GM19043 (cell line): ENCODE data around the gene SDCBP2.
A peak's percentile ranks its signal among the peaks of the same experiment; 100 is the strongest.

Experiments used
- ATAC-seq: cut with Tn5 transposase; IDR thresholded peaks from one replicate; pipeline ENCODE4 v1.9.1; 2021; ENCODE audit warnings: low read depth; ENCODE audit not compliant: unreplicated experiment

SDCBP2 gene

GRCh38 chr20:1328680-1329330 lies at the start of gene SDCBP2:
TSS of gene SDCBP2 (minus strand) at chr20:1329139. CDS start at chr20:1320416, 8,723 bp downstream.
- no peak for ATAC-seq

GRCh38 chr20:1378735-1379125 lies 49.8 kb upstream of the SDCBP2 start:
- no peak for ATAC-seq

DNA sequence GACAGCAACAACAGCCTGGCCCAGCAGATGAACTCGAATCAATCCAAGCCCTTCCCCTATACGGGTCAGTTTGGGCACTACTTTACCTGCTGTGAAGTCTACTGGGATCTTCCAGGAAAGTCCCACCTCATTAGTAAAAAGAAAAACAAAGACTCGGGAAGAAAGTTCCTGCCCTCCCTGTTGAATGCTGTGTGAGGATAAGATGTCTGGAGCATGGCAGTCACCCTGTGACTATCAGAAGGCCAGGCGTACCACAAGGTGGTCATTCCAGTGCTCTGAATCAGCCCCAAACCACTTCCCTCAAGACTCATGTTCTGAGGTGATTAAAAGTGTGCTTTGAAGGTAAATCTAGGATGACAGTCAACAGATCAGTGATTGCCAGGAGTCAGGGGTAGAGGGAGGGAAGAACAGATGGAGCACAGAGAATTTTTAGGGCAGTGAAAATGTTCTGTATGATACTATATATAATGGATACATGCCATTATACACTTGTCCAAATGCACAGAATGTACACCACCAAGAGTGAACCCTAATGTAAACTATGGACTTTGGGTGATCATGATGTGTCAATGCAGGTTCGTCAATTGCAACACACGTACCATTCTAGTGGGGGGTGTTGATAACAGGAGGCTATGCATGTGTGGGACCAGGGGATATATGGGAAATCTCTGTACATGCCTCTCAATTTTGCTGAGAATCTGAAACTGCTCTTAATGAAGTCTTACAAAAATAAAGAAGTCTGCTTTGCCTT lies 49.2 kb upstream of the SDCBP2 start:
- no peak for ATAC-seq

- no peak for ATAC-seq
These were observed 48.5 kb upstream of the SDCBP2 start for GRCh38 chr20:1377341-1377871.

- peak; percentile 45 for ATAC-seq
These were observed 47.7 kb upstream of the SDCBP2 start for GRCh38 chr20:1376408-1377270.

DNA sequence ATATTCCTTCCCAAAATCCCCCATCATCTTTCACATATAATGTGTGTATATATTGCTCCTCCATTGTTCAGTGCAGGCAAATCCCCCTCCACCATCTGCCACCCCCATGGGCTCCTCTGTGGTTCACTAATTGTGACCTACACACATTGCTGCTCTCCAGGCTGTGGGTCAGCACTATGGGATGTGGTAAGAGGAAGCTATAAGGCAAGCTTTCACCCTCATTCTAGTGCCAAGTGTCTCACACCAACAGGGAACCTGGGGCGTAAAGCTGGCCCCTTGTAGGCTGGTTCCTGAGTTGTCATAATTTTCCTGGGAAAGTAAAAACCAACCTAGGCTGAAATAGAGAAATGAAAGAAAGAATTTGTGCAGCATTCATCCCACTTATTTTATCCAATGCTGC lies 47.1 kb upstream of the SDCBP2 start:
- ATAC-seq: no peak

DNA sequence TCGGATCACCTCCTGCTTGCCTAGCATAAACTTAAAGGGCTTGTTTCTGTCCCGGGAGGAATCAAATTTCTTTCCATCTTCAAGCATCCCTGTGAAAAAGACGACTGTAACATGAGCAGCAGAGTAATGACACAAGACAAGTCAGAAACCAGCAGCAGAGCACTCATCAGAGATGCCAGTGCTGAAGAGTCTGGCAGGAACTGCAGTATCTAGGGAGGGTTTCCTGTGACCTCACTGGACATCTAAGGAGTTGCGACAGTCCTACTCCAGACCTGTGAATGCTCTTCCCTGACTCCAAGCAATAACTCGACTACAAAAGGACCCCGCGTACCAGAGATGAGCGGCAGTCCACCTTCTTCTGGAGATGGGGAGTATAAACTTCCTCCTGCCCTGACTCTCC lies 46.6 kb upstream of the SDCBP2 start:
- no peak for ATAC-seq

DNA sequence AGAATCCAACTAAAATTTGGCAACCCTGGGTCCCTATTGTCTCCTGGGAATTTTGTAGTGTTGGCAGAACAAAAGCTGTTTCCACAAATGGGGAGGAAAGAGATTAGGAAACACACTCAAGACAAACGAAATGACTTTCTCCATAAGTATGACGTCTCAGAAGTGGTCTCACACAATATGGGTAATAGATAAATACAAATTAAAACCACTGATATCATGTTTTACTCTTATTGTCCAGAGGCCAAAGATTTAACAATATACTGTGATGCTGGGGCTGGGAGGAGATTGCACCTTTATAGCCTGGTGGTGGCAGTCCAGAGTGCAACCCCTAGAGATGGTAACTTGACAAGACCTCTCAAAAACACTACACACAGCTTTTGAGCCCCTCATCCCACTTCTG lies 45.3 kb upstream of the SDCBP2 start:
- ATAC-seq: no peak

GRCh38 chr20:1373614-1374013 lies 44.7 kb upstream of the SDCBP2 start:
- ATAC-seq: no peak

DNA sequence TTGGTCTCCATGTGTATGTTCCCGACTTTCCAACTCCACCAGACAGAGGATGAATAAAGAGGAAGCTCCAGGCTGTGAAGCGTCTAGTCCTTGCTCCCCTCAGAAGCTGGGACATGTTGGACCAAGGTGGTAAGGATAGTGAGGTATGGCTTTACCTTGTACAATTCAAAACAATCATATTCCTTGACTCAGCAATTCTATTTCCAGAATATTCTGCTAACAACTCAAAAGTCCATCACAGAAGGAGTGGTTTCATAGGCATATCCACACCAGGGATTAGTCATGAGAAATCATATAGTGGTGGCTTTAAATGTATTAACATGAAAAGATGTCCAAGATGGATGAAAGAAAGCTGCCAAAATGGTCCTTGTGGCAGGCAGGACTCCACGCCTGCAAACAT lies 44.1 kb upstream of the SDCBP2 start:
- no peak for ATAC-seq

GRCh38 chr20:1371830-1372539 lies 43.0 kb upstream of the SDCBP2 start:
- no peak for ATAC-seq

DNA sequence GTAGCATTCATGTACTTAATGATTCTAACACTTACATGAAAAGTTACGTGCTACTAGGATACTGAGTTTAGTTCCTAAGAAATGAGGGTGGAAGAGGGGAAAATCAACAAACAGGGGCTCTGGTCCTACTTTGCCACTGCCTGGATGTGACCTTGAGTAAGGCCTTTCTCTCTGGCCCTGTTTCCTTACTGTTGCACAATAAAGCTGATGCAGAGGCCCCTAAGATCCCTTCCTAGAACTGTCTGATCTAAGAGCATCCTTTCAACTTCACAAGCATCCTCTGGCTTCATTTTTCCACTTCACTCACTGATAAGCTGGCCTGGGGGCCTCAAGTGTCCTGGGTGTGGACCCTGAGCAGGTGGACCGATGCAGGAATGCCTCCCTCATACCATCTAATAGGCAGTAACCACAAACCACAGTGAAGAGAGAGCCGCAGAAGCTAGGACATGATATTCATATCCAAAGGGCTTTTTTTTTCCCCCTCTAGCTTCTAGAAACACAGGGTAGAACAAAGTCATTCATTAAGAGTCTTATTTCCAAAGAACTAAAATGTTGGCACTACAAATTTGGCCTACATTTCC lies 42.4 kb upstream of the SDCBP2 start:
- ATAC-seq: no peak

GRCh38 chr20:1370548-1371110 lies 41.7 kb upstream of the SDCBP2 start:
- no peak for ATAC-seq

DNA sequence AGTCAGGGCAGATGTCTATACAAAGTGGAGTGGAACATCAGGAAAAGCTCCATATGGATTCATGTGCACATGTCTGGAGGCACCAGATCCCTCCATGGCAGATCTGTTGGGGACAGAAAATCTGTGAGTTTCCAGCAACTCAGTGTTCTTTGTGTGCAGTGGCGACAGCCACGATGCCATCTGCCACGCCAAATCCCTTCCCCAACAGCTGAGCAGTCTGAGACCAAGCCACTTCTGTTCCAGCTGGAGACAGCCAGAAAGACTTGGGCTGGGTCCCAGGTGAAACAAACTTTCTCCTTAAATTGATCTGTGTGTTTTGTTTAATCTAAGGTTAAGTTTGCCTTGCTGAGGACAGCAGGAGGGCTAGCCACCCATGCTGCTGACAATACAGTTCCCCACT lies 41.0 kb upstream of the SDCBP2 start:
- ATAC-seq: no peak

DNA sequence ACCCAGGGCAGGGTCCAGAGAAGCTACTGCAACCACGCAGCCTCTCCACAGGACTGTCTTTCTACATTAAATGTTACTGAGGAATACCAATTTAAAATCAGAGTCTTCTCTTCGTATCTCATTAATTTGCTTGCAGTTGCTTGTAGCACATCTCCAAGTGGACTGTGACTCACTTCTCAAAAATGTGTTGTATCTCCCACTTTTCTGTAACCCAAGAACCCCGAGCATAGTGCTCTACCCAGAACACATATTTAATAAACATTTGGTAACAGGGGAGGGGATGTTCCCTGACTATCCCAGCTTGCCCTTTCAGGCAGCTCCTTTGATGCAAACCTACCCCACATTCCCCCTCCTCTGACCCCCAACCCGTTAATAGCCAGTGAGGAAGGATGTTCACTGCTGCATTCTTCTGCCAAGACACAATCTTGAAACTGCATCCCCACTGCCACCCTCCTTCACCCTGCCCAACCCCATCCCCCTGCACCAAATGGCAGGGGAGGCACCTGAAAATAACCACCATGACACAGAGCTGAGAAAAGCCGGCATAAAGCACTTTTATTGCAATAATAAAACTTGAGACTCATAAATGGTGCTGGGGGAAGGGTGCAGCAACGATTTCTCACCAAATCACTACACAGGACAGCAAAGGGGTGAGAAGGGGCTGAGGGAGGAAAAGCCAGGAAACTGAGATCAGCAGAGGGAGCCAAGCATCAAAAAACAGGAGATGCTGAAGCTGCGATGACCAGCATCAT lies 39.7 kb upstream of the SDCBP2 start:
- ATAC-seq: no peak

- no peak for ATAC-seq
These were observed 38.5 kb upstream of the SDCBP2 start for GRCh38 chr20:1367479-1367878.

DNA sequence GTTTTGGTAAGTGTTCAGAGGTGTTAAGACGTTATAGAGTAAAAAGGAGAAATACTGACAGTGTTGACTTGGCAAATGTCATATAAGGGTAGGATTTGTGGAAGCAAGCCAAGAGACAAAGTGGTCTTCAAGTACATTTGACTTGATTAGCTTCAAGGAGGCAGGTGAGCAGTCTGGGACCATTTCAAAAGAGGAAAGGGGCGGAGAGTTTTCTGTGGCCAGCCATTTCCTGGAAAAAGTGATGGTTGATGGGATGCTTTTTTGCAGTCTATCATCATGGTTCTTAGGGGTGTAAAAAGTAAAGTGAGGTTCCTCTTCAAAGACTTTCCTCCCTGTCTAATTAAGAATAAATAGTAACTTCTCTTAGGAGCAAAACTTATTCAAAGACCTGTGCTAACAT lies 35.2 kb upstream of the SDCBP2 start:
- no peak for ATAC-seq

GRCh38 chr20:1363522-1363921 lies 34.6 kb upstream of the SDCBP2 start:
- no peak for ATAC-seq

- ATAC-seq: no peak
These were observed 33.5 kb upstream of the SDCBP2 start for GRCh38 chr20:1362484-1362883.
